Muscle layer of duodenum (tissue), 2 donors: Measurements from ENCODE around the gene AQP2.

ENCODE experiments used
- H3K27ac ChIP-seq: one replicate; pipeline ENCODE4 v1.7.0; 2013; ENCODE audit warnings: mild to moderate bottlenecking, low read length
- H3K27me3 ChIP-seq: one replicate; pipeline ENCODE4 v1.7.0; 2013; ENCODE audit warnings: low read depth, mild to moderate bottlenecking, control low read depth, low read length
- H3K36me3 ChIP-seq, 2 donors: one replicate each; pipeline ENCODE4 v1.7.0; 2013; ENCODE audit warnings: low read length in 2 of 2, control low read depth in 1 of 2, mild to moderate bottlenecking in 1 of 2; ENCODE audit not compliant: insufficient read depth in 2 of 2, control insufficient read depth in 1 of 2
- H3K4me1 ChIP-seq, 2 donors: one replicate each; pipeline ENCODE4 v1.7.0; 2013; ENCODE audit warnings: low read length in 2 of 2, mild to moderate bottlenecking in 2 of 2, control low read depth in 1 of 2, moderate library complexity in 1 of 2; ENCODE audit not compliant: insufficient read depth in 2 of 2, control insufficient read depth in 1 of 2
- H3K4me3 ChIP-seq, 2 donors: one replicate each; pipeline ENCODE4 v1.7.0; 2013; ENCODE audit warnings: low read length in 2 of 2, low read depth in 1 of 2, mild to moderate bottlenecking in 1 of 2
- H3K9me3 ChIP-seq, 2 donors: one replicate each; pipeline ENCODE4 v1.7.0; 2013; ENCODE audit warnings: low read length in 2 of 2, control low read depth in 1 of 2, mild to moderate bottlenecking in 1 of 2; ENCODE audit not compliant: control insufficient read depth in 1 of 2
- donor health status: healthy.

AQP2 gene

GRCh38 chr12:49953151-49953550 lies 2.6 kb downstream of the AQP2 start:
- no peaks in the 10 kb centered on the region for H3K9me3 ChIP-seq
- no peaks in the 10 kb centered on the region for H3K36me3 ChIP-seq
- no peak overlapping the region for H3K27ac ChIP-seq
- peaks cover 0 to 7% of the 10 kb centered on the region in 2 donors for H3K4me1 ChIP-seq
- peaks cover 35% of the 10 kb centered on the region for H3K27me3 ChIP-seq
- H3K4me3 ChIP-seq, result no peak overlapping the region

- H3K27ac ChIP-seq, result no peak overlapping the region
- peaks cover 43% of the 10 kb centered on the region for H3K27me3 ChIP-seq
- H3K4me1 ChIP-seq, result peaks cover 0 to 7% of the 10 kb centered on the region in 2 donors
- H3K4me3 ChIP-seq, result no peak overlapping the region
- no peaks in the 10 kb centered on the region for H3K36me3 ChIP-seq
- H3K9me3 ChIP-seq, result no peaks in the 10 kb centered on the region
Observed at GRCh38 chr12:49953961-49954846, 3.7 kb downstream of the AQP2 start.

DNA sequence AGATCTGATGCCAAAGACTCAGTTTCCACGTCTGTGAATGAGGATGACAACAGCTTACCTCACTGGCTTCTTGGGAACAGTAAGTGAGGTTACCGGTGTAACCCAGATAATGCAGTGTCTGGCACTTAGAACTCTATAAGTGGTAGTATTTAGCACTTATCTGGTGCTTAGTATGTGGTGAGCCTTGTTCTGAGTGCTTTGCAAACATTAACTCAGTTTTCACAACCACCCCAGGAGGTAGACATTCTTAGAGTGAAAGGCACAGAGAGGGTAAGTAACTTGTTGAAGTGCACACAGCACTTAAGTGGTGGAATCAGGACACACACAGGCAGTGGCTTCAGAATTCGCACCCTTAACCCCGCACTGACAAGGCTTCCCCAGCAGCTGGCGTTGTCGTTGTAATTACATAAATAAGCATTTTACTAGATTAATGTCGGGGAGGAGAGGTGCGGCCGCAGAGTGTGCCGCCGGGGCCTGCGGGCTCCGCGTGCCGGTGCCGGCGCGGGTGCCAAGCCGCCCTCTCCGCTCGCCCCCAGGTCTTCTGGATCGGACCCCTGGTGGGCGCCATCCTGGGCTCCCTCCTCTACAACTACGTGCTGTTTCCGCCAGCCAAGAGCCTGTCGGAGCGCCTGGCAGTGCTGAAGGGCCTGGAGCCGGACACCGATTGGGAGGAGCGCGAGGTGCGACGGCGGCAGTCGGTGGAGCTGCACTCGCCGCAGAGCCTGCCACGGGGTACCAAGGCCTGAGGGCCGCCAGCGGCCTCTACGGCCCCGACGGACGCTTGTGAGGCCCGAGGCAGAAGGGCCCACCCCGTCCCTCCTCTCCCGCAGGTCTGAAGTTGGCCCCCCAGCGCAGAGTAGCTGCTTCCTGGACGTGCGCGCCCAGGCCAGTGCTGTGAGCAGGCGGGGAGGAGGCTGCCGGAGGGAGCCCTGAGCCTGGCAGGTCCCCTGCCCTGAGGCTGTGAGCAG lies 4.6 kb downstream of the AQP2 start:
- no peaks in the 10 kb centered on the region for H3K9me3 ChIP-seq
- H3K27me3 ChIP-seq, result peaks cover 52% of the 10 kb centered on the region
- peaks cover 0 to 7% of the 10 kb centered on the region in 2 donors for H3K4me1 ChIP-seq
- no peaks in the 10 kb centered on the region for H3K36me3 ChIP-seq
- H3K27ac ChIP-seq, result no peak overlapping the region
- peak overlapping the region in 1 of 2 donors; percentile 13 for H3K4me3 ChIP-seq

DNA sequence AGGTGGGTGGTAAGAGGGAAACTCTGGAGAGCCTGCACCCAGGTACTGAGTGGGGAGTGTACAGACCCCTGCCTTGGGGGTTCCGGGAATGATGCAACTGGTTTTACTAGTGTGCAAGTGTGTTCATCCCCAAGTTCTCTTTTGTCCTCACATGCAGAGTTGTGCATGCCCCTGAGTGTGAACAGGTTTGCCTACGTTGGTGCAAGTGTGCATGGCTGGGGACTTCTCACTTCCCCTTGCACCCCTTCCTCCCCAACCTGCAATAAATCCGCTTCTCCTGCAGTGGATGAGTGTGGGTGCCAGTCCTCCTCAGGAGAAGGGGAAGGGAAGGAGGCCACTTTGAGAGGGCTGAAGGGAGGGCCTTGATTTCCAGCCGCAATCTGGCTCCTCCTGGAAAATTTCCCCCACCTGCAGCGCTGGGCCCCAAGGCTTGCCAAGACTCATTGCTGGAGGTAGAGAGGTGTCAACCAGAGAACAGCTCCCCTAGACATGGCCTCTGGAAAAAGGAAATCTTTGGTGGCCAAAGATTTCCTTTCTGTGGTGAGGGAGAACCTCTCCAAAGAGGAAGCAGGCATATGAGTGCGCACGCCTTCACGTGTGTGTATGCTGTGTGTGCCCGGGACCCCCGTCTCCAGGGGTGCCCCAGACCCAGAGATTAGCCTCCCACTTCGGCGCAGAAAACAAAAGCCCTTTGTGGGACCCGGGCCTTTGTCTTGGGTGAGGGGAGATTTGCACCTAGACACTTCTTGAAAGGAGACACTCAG lies 5.5 kb downstream of the AQP2 start:
- Histone ChIP-seq H3K9me3 (no peaks in the 10 kb centered on the region), H3K36me3 (no peaks in the 10 kb centered on the region), H3K4me3 (no peak overlapping the region), H3K27me3 (peaks cover 62% of the 10 kb centered on the region), H3K4me1 (peaks cover 0 to 9% of the 10 kb centered on the region in 2 donors), H3K27ac (no peak overlapping the region)

- Histone ChIP-seq H3K4me3 (no peak overlapping the region), H3K4me1 (peaks cover 0 to 14% of the 10 kb centered on the region in 2 donors), H3K36me3 (no peaks in the 10 kb centered on the region), H3K27me3 (peaks cover 63% of the 10 kb centered on the region), H3K27ac (no peak overlapping the region), H3K9me3 (no peaks in the 10 kb centered on the region)
Observed at GRCh38 chr12:49956663-49957569, 6.4 kb downstream of the AQP2 start.

DNA sequence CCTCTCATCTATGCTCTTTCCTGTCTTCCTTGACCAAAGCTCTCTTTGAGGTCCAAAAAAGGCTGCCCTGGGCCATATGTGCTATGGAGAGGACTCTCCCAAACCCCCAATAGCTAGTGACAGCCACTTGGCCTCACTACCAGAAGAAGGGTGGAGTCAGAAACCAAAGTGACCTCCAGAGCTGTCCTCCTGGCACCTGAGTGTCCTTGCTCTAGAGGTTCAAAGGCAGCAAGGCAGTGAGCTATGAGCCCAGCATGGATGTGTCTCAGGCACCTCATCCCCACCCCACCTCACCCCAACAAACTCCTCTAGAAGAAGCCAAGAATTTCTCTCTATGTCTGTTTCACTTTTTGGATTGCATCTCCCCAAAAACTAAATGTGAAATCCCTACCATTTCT lies 7.0 kb downstream of the AQP2 start:
- Histone ChIP-seq H3K27ac (no peak overlapping the region), H3K4me3 (no peak overlapping the region), H3K36me3 (no peaks in the 10 kb centered on the region), H3K4me1 (peaks cover 0 to 17% of the 10 kb centered on the region in 2 donors), H3K9me3 (no peaks in the 10 kb centered on the region), H3K27me3 (peaks cover 63% of the 10 kb centered on the region)

DNA sequence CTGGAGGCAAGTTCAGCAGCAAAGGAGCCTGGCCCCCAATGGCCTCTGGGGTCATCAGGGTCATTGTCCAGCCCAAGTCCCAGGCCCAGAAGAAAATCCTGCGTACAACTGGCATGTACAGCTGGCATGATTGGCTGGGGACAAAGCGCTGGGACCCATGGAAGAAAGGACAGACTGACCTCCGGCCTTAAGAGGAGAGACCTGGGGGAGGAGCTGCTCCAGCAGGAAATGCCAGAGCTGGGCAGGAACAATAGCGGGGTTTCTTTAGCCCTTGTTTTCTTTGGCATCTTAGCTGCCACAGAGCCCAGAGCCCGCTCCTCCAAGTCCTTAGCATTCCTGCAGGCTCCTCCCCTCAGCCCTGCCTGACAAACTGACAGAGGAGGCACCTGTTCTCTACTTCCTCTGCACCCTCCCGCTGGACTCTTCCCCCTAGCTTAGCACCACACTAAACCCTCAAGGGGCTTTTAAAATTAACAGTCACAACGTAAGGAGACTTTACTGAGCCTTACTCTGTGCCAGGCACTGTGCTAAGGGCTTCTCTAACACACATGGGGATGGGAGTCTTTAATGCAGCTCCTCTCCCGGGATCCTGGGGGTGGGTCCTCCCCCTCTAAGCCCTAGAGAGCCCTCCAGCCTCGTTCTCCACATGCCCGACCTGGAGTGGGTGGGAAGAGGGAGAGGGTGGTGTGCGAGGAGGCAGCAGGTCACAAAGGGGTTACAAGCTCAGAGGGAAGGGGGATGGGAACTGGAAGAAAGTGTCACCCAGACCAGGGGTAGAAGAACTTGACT lies 9.3 kb downstream of the AQP2 start:
- Histone ChIP-seq H3K4me3 (no peak overlapping the region), H3K9me3 (no peaks in the 10 kb centered on the region), H3K27me3 (peaks cover 60% of the 10 kb centered on the region), H3K36me3 (no peaks in the 10 kb centered on the region), H3K27ac (no peak overlapping the region), H3K4me1 (peaks cover 0 to 22% of the 10 kb centered on the region in 2 donors)

GRCh38 chr12:49960474-49961110 lies 10.1 kb downstream of the AQP2 start:
- H3K4me3 ChIP-seq, result no peak overlapping the region
- H3K27me3 ChIP-seq, result peaks cover 55% of the 10 kb centered on the region
- H3K9me3 ChIP-seq, result no peaks in the 10 kb centered on the region
- H3K4me1 ChIP-seq, result peaks cover 0 to 16% of the 10 kb centered on the region in 2 donors
- no peaks in the 10 kb centered on the region for H3K36me3 ChIP-seq
- H3K27ac ChIP-seq, result no peak overlapping the region

DNA sequence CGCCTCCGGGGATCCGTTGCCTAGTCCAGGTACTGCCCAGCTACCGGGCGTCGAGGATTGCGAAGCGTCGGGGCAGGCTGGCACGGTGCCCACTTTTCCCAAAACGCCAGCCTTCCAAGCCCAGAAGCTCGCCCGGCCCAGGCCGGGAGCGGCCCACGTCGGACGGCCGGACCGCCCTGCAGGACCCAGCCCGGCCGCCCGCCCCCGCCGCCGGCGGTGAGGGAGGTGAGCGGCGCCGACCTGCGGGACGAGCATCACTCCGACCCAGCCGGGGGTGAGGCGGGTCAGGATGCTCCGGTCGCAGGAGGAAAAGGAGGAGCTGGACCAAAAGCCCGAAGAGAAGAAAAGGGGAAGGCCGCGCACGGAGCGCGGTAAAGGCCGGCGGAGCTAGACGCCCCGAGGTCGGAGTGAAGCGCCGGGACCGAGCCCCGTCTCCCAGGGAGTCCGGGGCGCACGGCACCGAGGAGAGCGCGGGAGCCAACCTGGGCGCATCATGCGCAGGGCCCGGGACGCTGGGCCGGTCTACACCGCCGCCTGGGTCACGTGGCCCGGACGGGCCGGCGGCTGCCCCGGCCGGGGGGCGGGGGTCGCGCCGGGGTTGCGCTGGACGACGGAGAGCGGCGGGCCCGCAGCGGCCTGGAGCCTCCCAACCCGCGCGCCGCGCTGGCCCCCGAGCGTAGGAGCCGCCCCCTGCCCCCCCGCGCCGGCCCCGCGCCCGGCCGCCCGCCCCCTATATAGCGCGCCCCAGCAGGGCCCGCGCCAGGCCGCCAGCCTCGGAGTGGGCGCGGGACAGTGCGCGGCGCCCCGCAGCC lies 10.8 kb downstream of the AQP2 start, which contains the start of gene AQP5:
AQP5 (plus strand) TSS at position 762 of the 812 bp plus-strand sequence. CDS start 146 bp downstream, outside the sequence.
- Histone ChIP-seq H3K27me3 (peaks cover 49% of the 10 kb centered on the region), H3K36me3 (no peaks in the 10 kb centered on the region), H3K4me3 (peak within 1 kb of the TSS in 1 of 2 donors; percentile 55), H3K27ac (no peak within 1 kb of the TSS), H3K9me3 (no peaks in the 10 kb centered on the region), H3K4me1 (peaks cover 0 to 16% of the 10 kb centered on the region in 2 donors)
